Measurements from ENCODE around the gene ADAMTS12.

Gene ADAMTS12

DNA sequence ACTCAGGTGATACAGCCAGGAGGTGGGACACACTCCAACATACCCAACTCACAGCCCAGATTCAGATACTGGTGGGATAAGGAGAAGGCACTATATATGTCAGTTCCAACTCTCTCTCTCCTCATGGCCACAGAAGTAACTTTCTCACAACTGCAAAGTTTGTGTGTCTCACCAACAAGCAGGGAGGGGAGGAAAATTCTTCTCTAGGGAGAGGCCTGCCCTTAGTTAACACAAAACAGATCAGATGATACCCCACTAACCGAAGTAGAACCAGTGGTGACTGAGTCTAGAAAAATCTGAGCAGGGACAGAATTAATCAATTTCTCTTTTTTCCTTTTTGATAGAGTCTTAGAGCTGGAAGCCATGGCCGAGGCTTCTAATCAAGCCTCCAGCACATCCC, 133.1 kb downstream of the ADAMTS12 start:
- DNase-seq (ENCODE audit: low spot score): no peak

DNA sequence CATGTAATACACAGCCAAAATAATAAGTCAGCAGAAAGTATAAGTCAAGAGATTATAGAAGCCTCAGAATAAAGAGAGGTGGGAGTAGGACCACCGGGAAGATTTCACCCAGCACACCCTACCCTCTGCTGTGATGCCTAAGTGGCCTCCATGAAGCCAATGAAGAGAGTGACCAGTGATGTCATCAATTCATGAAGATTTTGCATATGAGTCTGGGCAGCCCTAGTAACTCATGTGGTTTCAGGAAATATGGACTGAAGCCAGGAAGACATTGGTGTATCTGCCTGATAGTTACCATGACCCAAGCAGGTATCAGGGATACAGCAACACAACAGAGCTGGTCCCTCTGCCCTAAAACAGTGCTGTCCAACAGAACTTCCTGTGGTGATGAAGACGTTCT, 135.3 kb downstream of the ADAMTS12 start:
- no peak for DNase-seq (ENCODE audit: low spot score)

DNA sequence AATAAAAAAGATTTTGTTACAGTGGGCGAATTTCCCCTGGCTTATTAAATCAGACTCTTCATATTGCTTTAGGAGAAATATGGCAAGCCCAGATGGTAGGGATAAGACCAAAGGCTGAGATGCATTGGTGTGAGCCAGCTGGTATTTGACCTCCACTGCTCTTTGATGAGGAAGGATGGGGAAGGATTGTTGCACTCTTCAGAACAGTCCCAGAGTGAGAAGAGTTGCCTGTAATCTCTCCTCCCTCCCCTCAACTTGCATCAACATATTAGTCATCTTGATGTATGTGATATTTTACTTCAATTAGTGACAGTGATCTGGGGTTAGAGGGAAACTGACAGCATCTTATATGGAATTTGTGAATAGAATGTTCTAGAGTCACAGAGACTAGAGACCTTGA, 136.6 kb downstream of the ADAMTS12 start:
- DNase-seq (ENCODE audit: low spot score): no peak

DNA sequence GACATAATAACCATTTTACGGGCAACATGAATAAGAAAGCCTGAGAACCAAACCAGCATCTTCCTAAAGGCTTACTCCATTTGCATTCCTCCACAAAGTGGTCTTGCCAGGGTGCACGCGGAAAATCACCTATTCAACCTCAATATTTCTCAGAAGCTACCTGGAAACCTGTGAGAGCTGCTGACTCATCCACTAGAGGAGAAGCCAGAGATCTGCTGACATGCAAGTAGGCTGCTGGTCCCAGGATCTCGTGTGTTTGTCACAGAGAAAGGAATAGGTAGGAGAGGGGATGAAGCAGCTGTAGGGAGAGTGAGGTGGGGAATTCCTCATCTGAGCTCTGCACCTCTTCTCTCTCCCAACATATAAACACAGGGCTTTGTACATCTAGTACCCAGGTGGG, 138.1 kb downstream of the ADAMTS12 start:
- DNase-seq (ENCODE audit: low spot score): no peak

DNA sequence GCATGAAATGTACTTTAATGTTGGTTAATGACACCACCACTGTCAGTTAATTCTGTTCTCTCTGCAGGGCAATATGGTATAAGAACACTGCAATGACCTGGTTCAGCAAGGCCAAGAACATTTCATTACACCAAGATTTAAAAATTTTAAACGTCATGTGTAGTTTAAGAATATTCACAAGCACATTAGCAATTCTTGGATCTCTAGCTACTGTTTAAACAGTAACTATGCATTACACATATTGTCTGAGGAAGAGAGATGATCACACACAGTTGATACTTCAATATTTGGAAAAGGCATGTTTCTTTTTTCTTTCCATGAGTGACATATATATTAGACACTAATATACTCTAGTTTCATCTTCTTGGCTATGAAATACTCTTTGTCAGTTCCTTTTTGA, 143.0 kb downstream of the ADAMTS12 start:
- no peak for DNase-seq (ENCODE audit: low spot score)

DNA sequence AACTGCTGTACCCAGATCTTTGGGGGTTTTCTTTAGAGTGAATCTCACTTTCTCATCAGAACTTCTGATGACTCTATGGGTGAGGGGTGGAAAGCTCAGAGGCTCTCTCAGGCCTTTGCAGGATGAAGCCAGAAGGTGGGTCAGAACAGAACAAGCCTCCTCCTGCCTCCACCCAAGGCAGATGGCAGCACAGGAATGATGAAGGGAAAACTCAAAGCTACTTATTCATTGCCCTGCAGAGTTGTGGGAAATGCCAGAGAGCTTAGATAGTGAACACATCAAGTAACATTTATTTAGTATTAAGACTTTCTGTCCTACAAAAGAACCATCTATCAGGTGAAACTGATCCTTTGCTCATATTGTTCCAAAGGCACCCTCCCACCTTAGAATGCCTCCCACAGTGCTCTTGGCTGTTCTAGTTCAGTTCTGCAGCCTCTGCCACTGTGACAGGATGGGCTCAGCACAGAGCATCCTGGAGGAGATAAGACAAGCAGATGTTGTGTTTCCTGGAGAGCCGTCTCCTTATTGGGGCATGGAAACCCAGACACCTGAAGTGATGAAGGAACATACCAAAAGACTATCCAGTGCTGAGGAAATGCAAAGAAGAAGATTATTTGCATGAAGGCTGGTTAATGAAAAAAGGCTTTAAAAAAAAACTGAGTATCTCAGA, 146.6 kb downstream of the ADAMTS12 start:
- DNase-seq (ENCODE audit: low spot score): no peak

DNA sequence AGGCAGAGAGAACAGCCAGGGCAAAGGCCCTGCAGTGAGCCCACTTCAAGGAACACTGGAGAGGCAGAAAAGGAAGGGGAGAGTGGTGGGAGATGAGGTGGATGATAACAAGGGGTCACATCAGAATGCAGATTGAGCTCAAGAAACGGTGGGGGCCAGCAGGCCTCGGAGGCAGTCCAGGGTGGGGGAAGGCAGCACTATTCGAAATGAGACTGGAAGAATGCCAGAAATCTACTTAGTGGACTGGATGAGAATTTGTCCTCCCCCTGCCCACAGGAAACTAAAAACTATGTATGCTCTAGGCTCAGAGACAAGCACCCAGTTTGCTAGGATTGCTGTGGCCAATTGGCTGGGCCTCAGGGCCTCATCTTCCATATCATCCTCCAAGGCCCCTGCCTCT, 148.7 kb downstream of the ADAMTS12 start:
- no peak for DNase-seq (ENCODE audit: low spot score)

DNA sequence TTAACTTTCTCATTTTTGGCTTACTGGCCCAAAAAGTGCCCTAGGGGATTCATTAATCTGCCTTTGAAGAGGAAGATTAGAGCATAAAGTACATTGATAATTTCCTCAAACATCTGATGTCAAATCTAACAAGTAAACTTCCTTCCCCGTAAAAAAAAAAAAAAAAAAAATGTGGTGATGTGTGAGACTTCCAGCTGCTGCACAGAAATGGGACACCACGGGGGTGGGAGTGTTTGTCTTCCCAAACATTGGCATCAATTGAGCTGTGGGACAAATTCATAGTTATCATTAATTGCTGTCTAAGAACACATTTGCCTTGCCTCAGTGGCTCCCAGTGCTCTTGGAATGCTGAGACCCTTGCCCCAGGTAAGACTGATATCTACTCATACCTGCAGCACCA, 149.6 kb downstream of the ADAMTS12 start:
- DNase-seq (ENCODE audit: low spot score): no peak

DNA sequence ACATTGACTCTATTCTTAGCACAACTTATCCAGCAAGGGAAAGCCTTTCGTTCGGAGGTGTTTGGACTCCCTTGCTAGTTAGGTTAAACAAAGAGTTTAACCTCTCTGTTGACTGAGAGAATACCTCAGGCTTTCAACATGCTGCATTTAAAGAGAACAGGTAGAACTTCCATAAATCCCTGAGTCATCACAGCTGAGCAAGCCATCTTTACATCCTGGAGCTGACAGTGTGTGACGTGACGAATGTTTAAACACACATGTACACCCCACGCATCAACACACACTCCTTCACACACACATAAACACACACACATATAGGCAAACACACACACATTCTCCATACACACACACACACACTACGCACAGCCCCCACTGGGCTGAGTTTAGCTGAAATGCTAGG, 152.8 kb downstream of the ADAMTS12 start:
- no peak for DNase-seq (ENCODE audit: low spot score)

DNA sequence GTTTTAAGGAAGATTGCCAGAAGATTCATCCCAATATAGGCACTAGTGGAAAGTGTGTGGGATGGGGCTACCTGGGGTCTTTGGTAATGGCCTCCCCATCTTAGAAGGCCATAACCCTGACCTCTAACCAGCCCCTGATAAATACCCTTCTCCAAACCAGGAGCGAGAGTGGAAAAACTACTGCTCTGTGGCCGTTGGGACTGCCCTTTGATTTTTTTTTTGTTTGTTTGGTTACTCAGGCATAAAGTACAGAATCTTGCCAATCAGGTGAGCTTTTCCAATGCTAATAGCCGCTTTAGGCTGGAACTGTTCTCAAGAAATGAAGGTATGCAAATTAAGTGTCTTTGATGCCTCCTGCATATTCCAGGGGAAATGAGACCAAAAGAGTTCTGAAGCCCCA, 153.7 kb downstream of the ADAMTS12 start:
- DNase-seq (ENCODE audit: low spot score): no peak

DNA sequence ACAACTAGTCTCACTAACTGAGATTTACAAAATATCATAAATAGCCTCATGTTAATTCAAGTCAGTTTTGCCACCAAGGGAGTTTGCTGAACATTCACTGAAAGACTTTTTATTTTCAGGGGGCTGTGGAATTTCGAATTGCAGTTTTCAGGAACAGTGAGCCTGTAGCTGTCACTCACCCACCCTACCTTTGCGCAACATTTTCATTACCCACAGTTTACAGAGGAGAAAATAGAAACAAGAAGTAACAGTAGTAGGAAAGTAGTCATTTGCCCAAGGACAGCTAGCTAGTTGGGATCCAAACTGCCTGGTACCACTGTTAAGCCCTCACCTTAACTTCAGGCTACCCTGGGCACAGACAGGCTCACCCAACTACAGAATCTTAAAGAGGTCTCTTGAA, 154.1 kb downstream of the ADAMTS12 start:
- DNase-seq (ENCODE audit: low spot score): no peak

DNA sequence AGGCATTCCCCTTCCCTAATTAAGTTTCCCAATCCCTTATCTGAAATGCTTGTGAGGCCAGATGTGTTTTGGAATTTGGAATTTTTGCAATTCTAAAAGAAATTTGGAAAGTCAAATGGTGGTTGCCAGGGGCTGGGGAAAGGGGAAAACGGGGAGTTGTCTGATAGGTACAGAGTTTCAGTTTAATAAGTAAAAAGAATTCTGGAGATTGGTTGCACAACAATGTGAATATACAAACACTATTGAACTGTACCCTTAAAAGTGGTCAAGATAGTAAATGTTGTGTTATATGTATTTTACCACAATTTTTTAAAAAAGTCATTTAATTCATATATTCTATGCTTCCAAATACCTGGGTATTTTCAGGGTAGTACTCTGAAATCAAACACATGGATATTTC, 154.5 kb downstream of the ADAMTS12 start:
- DNase-seq (ENCODE audit: low spot score): no peak

DNA sequence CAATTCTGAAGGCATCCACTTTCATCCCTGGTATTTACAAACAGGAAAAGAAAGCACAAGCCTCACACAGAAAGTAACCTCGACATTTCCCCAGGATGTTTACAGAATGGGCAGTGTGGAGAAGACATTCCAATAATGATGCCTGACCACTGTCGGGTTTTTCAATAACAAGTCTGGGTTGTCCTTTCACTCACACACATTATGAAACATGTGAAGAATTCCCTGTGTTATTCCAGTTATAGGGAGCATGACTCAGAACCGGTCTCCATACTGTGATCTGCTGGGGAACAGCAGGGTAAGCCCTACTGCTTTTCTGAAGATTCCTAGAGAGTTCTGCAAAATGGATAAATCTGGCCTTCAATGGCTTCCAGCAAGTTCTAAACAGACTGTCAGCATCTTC, 155.3 kb downstream of the ADAMTS12 start:
- DNase-seq (ENCODE audit: low spot score): no peak

DNA sequence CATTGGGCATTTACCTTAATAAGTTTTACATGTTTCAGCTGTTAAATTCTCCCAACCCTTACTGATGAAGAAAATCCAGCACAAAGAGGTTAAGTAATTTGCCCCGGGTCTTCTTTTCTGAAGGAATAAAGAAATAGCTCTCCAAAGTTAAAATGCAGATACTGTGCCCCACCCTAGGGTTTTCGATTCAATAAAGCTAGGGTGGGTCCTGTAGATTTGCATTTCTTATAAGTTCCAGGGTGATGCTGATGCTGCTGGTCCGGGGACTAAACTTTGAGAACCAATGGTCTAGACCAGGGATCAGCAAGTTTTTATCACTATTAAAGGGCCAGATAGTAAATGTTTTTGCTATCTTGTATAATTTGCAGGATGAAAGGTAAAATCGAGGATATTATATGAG, 156.7 kb downstream of the ADAMTS12 start:
- no peak for DNase-seq (ENCODE audit: low spot score)

DNA sequence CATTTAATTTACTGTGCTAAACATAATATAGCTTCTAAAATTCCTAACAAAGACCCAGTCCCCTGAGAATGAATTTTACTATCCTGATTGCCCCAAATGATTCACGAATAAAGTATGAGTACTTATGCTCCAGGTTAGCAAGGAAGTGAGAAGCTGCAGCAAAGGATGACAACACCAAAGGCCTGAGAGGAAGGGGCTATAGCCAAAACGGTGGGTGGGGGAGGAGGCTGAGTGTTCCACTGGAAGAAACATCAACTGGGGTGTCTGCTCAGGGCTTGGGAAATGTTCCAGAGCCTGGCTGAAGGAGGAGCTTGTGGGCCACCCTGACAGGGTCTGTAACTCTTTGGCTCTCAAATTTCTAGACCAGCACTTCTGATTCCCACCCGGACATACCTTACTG, 157.3 kb downstream of the ADAMTS12 start:
- no peak for DNase-seq (ENCODE audit: low spot score)

DNA sequence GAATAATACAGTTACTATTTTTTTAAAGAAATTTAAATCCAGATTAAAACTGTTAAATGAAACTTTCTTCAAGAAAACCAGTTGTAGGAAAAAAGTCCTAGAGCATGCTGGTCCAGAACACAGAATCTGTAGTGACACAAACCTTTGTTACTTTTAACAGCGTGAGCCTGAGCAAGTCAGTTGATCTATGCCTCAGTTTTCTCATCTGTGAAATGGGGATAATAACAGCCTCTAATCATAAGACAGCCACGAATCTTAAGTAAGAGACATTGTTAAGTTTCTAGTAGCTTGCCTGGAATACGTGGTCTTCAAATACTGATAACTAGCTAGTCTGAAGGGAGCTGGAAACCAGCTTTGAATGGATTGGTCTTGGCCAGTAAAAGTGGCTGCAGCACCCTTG, 158.6 kb downstream of the ADAMTS12 start:
- DNase-seq (ENCODE audit: low spot score): no peak

DNA sequence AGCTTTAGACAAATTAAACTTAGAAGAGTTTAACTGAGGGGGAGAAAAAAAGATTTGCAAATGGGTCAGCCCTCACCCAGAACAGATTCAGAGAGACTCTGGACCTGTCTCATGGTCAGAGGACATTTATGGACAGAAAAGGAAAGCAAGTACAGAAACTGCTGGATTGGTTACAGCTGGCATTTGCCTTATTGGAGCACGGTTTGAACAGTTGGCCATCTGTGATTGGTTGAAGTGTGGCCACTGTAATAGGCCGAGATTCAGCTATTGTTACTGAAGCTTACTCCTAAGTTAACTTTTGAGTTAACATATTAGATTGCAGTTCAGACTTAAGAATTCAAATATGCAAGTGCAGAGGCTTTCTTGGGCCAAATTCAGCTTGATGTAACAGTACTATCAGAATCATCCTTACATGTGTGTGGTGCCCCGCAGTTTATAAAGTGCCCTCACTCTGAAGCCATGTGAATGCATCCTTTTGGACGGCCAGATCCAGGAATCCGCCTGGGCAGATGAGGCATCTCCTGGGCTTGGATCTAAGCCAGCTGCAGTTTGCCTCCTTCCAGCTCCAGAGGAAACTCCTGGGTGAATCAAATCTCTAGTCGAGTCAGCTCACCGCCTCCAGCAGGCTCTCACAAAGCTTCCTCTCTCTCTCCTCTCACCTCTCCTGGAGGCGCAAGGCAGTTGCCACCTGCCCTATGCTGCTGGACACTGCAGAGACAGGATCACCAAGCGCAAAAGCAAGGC, 165.2 kb downstream of the ADAMTS12 start:
- DNase-seq (ENCODE audit: low spot score): no peak

DNA sequence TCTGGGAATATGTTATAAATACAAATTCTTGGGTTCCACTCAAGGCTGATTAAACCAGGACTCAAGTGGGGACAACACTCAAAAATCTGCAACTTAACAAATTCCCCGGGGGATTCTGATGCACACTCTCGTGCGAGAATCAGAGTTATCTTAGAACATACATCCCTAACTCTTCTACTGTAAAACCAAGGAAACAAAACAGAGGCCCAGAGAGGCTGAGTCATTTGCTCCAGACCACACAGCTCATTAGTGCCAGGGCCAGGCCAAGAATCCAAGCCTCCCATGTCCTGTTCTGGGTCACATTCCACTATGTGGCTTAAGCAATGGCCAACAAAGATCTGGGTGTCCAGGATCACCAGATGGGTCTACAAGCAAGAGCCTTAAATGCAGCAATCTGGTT, 166.0 kb downstream of the ADAMTS12 start:
- no peak for DNase-seq (ENCODE audit: low spot score)

DNA sequence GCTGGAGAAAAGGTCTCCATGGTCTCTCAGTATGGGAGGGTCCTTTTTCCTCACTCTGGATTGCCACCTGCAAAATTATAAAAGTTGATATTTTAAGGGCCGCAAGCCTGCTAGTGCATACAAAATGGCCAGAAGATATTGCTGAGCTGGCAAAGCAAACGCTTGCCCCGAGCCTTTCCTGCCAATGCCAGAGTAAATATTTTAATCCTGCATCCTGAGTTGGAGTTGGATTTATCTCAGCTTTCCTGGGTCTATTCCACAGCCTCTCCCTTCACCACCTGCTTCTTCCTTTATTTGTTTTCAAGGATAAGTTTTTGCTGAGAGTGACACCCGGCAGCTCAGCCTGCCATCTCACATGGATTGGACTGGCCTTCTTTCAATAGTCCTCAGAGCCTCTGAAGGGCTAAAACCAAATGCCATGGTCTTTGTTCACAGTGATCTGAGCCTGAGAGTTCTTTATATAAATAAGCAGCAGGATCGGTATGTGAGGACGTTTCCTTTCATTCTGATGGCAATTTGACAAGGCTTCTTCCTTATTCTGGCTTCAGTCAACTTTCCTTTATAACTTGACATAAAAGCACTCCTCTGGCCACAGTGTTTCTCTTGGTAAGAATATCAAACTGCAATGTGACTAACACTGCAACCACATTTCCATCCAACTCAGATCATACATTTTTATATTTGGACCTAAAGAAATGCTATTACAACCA, 170.1 kb downstream of the ADAMTS12 start:
- DNase-seq (ENCODE audit: low spot score): no peak

DNA sequence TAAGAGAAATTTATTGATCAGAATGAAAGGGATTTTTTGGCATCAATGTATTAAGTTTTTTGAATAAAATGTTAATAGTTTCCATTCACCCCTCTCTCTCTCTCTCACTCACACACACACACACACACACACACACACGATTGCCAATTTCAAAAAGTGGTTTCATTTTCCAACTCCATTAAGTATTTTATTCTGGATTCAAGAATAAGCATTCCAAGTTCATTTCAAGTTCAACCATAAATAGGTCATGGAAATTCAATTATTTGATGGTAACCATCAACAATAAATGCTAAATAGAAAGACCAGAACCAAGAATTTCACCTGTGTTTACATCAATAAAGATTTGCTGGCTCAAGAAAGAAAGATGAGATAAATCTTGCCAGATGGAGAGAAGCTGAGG, 171.6 kb downstream of the ADAMTS12 start:
- DNase-seq (ENCODE audit: low spot score): no peak

DNA sequence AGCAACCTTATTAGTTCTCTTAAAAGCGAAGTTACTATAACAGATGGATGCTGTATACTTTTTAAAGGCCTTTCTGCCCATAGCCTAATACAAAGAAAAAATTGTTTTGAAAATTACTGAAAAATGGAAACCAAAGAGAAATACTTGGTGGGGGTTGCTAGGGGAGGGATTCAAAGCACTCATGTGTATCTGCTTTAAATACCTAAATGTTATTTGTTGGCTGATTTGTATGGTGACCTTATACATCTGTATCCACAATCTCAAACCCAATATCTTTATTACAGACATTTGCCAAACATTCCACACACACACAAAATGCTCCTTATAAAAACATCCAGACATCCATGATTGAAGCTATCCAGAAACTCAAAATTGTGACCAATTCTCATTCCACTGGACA, 172.0 kb downstream of the ADAMTS12 start:
- DNase-seq (ENCODE audit: low spot score): no peak

DNA sequence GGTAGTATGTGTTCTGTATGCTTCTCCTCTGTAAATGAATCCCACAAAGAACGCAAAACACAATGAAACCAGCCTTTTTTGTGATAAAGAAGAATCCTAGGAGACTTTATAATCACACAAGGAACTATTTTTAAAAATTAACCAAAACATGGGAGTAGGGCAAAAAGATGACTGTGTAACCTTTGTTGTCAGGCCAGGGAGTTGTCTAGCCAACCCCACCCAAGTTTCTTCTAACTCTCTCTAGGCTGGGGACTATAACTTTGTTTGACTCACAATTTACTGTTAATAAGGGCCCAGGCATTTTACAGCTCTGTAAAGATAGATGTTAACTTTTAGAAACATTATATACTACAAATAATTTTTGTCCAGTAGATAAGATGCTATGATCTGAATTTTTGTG, 176.1 kb downstream of the ADAMTS12 start:
- DNase-seq (ENCODE audit: low spot score): no peak

DNA sequence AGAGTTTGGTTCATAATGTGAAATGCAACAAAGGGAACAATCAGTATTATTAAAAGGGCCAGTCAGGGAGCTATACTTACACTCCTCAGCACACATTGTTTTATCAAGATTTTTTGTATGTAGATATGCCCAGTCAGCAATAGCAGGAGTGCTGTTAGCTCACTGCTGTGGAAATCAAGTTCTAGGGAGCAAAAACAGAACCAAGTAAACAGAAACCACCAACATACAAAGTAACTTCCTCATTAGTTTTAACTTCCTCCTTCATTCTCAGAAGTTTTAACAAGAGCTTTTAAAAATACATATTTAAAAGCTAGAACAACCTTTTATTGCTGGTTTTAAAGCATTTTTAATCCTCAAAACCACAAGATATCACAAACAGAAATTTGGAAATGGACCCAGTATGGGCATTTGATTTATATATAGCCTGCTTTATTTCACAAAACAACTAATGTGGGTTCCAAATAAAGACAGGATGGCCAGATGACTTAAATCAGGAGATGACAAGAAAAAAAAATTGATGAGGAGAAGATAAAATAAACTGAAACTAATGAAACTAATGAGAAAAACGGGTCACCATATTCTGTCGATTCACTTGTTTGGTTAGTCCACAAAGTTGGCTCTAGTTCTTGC, 178.5 kb downstream of the ADAMTS12 start:
- DNase-seq (ENCODE audit: low spot score): no peak

All from RKO (cell line).